ENCODE measurements around the gene GEMIN7.

GRCh38 chr19:45086480-45086879 lies 7.4 kb downstream of the GEMIN7 start:
- TF ChIP-seq CTCF (IDR thresholded peaks at IDR 0.05), result no peak
- no peak for TF ChIP-seq POLR2A (IDR thresholded peaks at IDR 0.05)

Data from adrenal gland (tissue), 5 donors.